AG04449 (cell line): ENCODE measurements around the gene RPS24.
"Not testable (repeated sequence)": the region's sequence is repeated elsewhere in the genome, so short reads cannot be mapped to it uniquely, and the experiment has no call there.

Source experiments
- CTCF ChIA-PET: fragments of 350-600 bp; formaldehyde crosslinking; extraction: SDS; loops from one replicate; lab custom pipeline; 2021; ENCODE audit warnings: antibody characterized with exemption; lab: Yijun Ruan, JAX
- POLR2A ChIA-PET: fragments of 400-600, 350-600 bp; formaldehyde crosslinking; extraction: SDS; loops from one replicate; lab custom pipeline; 2020; ENCODE audit warnings: antibody characterized with exemption, inconsistent platforms; lab: Yijun Ruan, JAX
- DNase-seq: peaks from one replicate; pipeline ENCODE4 v3.0.0-alpha.2; 2010; ENCODE audit warnings: low read depth, low spot score
- H3K4me3 ChIP-seq: 2 replicates; pipeline ENCODE4 v1.5.1; 2011; ENCODE audit warnings: low read depth, mild to moderate bottlenecking, control low read depth, low read length
- CTCF ChIP-seq: IDR thresholded peaks from one replicate; pipeline ENCODE4 v1.5.1; 2011; ENCODE audit warnings: mild to moderate bottlenecking, moderate library complexity, low read length, control low read depth, inconsistent platforms; ENCODE audit not compliant: insufficient read depth; ENCODE audit errors: missing control alignments

The RPS24 gene

DNA sequence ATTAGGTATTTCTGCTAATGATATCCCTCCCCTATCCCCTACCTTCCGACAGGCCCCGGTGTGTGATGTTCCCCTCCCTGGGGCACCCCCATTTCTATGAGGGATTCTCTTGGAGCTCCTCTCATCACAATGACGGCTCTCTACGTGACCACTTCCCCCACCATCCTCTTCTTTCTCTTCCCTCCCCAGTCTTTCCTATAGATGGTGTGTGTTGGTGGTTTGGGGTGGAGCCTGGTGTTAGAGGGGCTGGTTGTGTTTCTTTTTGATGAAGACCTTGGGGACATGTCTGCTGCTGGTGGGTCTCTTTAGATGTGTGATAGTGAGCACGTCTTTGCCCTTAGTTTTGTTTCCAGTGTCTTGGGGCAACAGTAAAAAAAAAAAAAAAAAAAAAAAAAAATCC lies 28.6 kb downstream of the RPS24 start:
- POLR2A ChIA-PET = no interaction called here
- CTCF ChIA-PET = interaction anchor here (1.4 to 1.5 kb wide), 2 partner anchors 12 to 15 kb away, joined by 3 read pairs; no protein-coding TSS in a partner anchor
- no peak for TF ChIP-seq CTCF
- no peak for DNase-seq
- H3K4me3 ChIP-seq = no peak overlapping the region

DNA sequence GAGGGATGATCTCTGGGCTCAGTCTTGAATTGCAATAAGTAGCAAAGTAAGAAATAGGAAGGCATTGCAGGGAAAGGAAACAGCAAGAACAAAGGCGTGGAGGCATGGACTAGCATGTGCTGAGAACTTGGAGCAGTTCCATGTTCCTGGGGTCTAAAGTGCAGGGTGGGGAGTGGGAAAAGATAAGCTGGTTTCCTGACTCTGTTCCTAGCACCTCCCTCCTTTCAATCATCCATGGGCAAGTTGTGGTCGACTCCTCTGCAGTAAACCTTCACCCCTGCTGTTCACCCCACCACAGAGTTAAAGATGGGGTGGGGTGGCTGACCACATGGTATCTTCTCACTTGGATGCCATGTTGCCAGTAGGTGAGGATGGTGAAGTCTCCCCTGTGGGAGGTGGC lies 29.6 kb downstream of the RPS24 start:
- POLR2A ChIA-PET = no interaction called here
- TF ChIP-seq CTCF = no peak
- no peak for DNase-seq
- H3K4me3 ChIP-seq = no peak overlapping the region
- CTCF ChIA-PET = interaction anchor here (1.4 to 1.5 kb wide), 2 partner anchors 13 to 16 kb away, joined by 3 read pairs; no protein-coding TSS in a partner anchor

GRCh38 chr10:78064919-78065318 lies 31.3 kb downstream of the RPS24 start:
- CTCF ChIA-PET, POLR2A ChIA-PET, DNase-seq, H3K4me3 ChIP-seq: not testable (repeated sequence)

DNA sequence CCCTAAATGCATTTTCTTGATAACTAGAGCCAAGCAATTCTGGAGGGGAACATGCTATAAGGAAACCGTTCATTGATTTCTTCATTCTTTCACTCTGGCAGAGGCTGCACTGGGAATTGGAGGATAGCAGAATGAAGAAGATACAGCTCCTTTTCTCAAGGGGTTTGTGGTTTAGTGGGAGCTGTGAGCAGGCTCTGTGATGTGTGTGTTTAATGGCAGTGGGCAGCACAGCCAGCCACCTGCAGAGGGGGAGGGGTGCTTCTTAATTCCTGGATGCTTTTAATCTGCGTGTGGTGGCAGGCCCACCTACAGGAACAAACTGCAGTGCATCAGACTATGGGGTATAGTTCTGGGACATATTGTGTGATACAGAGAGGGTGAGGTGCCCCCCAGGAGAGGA lies 31.9 kb downstream of the RPS24 start:
- H3K4me3 ChIP-seq = no peak overlapping the region
- POLR2A ChIA-PET = no interaction called here
- CTCF ChIA-PET = interaction anchor here (1.3 kb wide), 1 partner anchor 18 kb away, joined by 6 read pairs; no protein-coding TSS in a partner anchor
- no peak for TF ChIP-seq CTCF
- no peak for DNase-seq

- DNase-seq = no peak
- no peak overlapping the region for H3K4me3 ChIP-seq
- POLR2A ChIA-PET = no interaction called here
- CTCF ChIA-PET = interaction anchor here (1.3 kb wide), 1 partner anchor 19 kb away, joined by 6 read pairs; no protein-coding TSS in a partner anchor
- no peak for TF ChIP-seq CTCF
Measured at GRCh38 chr10:78066012-78066411, 32.3 kb downstream of the RPS24 start.

DNA sequence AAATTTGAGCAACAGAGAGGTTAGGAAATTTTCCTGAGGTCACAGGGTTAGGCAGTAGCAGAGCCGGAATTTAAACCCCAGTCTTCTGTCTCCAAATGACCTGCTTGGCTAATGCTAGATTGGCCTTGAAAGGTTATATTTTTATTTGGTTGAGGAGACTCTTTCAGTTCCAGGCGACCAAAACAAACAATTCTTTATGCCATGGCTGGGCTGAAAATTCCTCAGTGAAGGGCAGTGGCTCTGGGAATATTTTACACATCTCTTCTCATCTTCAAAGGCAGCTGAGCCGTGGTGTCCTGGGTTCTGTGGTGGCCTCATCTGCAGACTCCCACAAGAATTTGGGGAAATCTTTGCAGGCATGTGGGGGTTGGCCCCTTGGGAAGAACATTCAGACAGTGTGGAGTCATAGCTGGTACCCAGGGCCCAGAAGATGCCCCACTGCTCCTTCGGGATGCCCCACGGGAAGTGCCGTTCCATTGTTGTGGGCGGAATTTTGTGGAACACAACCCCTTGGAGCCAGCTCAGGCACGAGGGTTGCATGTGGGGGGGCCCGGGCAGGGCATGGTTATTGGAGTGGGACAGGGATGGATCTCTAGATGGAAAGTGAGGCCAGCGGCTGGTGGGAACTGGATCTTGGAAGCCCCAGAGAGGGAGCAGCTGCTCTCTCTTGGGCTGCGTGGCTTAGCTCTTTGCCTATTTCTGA lies 33.2 kb downstream of the RPS24 start:
- CTCF ChIA-PET = interaction anchor here (0.7 to 1.3 kb wide), 3 partner anchors 13 to 20 kb away, joined by 3 to 6 read pairs (median 3); no protein-coding TSS in a partner anchor
- no peak for TF ChIP-seq CTCF
- DNase-seq = no peak
- POLR2A ChIA-PET = no interaction called here
- H3K4me3 ChIP-seq = no peak overlapping the region
